NCI-H510A treated with DMSO at 0.1 percent for 48 hours (cell line): Measurements from ENCODE around the gene VSX2.

Experiments used
- DNase-seq: peaks from one replicate; lab custom pipeline; 2025; lab: John Stamatoyannopoulos, UW

VSX2 gene

DNA sequence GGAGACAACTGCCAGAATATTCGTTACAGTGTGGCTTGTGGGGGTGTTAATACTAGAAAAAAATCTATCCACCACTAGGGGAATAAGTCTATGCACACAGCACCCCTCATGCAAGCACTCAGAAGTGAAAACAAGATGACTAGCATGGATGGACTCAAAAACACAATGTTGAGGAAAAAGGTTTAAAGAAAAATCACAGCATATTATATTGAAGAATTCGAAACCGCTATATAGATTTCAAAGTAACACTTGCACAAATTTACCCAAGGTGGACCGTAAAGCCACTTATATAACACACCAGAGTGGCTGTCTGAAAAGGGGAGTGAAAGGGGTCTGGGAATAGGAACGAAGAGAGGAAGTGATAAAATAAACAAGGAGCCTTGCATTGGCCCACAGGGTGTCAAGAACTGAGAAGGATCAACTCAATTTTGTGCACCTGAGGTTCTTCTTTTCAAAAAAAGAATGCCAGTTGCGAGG lies 62.9 kb downstream of the VSX2 start:
- peak; percentile 37 for DNase-seq

DNA sequence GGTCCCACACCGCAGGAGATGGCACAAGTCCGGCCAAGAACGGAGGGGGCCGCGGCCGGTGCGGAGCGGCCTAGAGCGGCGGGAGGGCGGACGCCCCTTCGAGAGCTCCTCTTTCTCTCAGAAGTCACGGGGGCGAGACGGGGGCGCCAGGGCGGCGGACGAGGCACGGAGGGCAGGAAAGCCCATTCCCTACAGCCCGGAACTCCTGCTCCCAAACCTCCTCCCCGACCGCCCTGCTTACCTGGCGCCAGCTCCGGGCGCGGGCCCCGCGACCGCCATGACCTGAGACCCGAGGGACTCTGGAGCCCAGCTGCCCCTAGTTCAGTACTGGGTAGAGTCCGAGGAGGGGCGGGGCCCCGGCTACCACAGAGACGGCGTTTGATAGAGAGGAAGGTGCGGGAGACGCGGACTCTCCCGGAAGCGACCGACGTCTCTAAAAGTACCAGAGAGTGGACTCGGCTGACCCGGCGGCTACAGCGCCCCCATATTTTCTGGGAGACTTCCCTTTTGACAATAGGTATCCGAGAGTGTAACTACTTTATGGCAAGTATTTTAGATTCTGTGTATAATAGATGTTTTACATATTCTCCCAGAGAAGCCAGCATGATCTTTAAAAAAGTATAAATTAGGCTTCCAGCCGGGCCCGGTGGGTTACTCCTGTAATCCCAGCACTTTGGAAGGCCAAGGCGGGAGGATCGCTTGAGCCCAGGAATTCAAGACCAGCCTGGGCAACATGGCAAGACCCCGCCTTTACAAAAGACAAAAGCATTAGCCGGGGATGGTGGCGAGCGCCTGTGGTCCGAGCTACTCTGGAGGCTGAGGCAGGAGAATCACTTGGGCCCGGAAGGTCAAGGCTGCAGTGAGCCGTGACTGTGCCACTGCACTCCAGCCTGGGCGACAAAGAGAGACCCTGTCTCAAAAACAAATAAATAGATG lies 63.7 kb downstream of the VSX2 start, which contains the start of gene ABCD4:
TSS of gene ABCD4 (minus strand) at position 301 of the 936 bp plus-strand sequence. CDS start at position 279, 22 bp downstream.
- DNase-seq = peak; percentile 91

DNA sequence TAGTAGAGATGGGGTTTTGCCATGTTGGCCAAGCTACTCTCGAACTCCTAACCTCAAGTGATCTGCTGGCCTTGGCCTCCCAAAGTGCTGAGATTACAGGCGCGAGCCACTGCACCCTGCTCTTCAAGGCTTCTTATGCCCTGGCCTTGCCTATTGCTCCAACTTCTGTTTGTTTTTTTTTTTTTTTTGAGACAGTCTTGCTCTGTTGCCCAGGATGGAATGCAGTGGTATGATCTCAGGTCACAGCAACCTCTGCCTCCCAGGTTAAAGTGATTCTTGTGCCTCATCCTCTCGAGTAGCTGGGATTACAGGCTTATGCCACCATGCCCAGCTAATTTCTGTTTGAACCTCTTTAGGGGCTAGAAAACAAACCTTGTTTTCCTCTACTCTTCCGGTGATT lies 69.4 kb downstream of the VSX2 start:
- no peak for DNase-seq

DNA sequence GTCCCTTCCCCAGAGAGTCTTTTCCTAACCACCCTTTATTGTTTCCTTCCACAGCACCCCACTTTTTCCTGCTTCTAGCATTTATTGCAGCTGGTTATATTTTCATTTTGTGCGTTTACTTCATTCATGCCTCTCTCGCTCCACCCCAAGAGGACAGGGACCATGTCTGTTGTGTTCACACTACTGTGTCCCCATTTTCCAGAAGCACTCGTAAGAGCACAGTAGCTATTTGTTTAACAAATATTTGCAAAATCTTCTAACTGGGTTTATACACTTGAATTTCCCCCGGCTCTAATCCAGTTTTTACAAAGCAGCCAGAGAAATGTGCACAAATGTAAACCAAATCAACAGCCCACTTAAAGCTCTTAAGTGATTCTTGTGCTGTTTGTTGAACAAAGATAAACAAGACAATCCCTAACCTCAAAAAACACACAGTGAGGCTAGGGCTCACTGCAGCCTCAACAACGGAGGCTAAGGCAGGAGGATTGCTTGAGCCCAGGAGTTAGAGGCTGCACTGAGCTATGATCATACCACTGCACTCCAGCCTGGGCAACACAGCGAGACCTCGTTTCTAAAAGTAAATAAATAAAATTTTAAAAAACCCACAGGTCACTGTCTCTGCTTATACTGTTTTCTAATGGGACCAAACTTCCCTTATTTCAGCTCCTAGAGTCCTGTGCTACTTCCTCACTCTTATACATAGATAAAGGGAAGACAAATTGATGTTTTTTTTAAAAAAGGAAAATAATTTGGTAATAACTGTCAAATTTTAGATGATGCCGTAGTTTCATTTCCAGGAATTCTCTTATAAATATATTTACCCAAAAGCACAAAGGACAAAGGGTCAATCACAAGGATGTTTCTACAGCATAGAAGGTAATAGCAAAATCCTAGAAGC lies 70.1 kb downstream of the VSX2 start:
- DNase-seq = no peak

DNA sequence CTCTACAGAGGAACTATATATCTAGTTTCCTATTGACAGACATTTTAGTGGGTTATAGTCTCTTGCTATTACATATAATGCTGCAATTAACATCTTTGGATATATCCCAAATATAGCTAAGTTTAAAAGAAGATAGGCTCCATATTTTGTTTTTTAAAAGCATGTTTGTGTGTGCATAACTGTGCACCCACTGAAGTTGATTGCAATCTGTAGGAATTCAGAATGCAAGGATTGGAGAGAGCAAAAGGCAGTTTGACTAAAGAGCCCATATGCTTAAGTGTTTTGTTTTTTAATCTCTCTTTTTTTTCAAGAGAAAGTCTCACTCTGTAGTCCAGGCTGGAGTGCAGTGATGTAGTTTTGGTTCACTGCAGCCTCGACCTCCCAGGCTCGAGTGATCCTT lies 72.9 kb downstream of the VSX2 start:
- DNase-seq = no peak
